HepG2 (cell line): ENCODE results near the gene RTP2. TPM values are rescaled to one million over a fixed set of nuclear protein-coding genes. Genes with fewer than 3 reads are reported as not detected.

Source experiments
- AFF4 ChIP-seq: sonication (generic); formaldehyde crosslinking; IDR thresholded peaks from 2 replicates; pipeline ENCODE4 v1.4.0; 2020; ENCODE audit warnings: missing genetic modification reagents
- CTCF ChIP-seq: sonication (generic); formaldehyde crosslinking; IDR thresholded peaks from 2 replicates; pipeline ENCODE4 v1.5.0; 2020; ENCODE audit warnings: mild to moderate bottlenecking, missing genetic modification reagents, moderate library complexity
- DNMT3B ChIP-seq: conservative IDR thresholded peaks from 2 replicates; pipeline ENCODE4 v1.6.1; 2016; ENCODE audit warnings: missing biosample characterization, control low read depth
- ELF3 ChIP-seq: IDR thresholded peaks from 2 replicates; pipeline ENCODE4 v1.6.1; 2016; ENCODE audit warnings: missing genetic modification reagents, missing compliant biosample characterization
- ELF4 ChIP-seq: sonication (generic); formaldehyde crosslinking; IDR thresholded peaks from 2 replicates; pipeline ENCODE4 v1.5.0; 2020; ENCODE audit warnings: missing genetic modification reagents, mild to moderate bottlenecking, moderate library complexity, borderline replicate concordance
- HDAC2 ChIP-seq: sonication (generic); formaldehyde crosslinking; IDR thresholded peaks from 2 replicates; pipeline ENCODE4 v1.4.0; 2020; ENCODE audit warnings: missing genetic modification reagents
- HNRNPLL ChIP-seq: fragments of 200-400 bp; formaldehyde crosslinking; IDR thresholded peaks from 2 replicates; pipeline ENCODE4 v1.6.1; 2017; ENCODE audit warnings: mild to moderate bottlenecking, low read depth, low read length; ENCODE audit not compliant: poor library complexity, severe bottlenecking
- IKZF4 ChIP-seq: sonication (generic); formaldehyde crosslinking; IDR thresholded peaks from 2 replicates; pipeline ENCODE4 v1.5.1; 2020; ENCODE audit warnings: borderline replicate concordance, mild to moderate bottlenecking, low read depth, missing genetic modification reagents; ENCODE audit errors: not compliant biosample characterization
- MEF2D ChIP-seq: sonication (generic); formaldehyde crosslinking; IDR thresholded peaks from 2 replicates; pipeline ENCODE4 v1.5.1; 2020; ENCODE audit warnings: mild to moderate bottlenecking, missing genetic modification reagents
- MIXL1 ChIP-seq: IDR thresholded peaks from 2 replicates; pipeline ENCODE4 v1.6.1; 2016
- NR0B2 ChIP-seq: sonication (generic); formaldehyde crosslinking; IDR thresholded peaks from 2 replicates; pipeline ENCODE4 v1.4.0; 2020; ENCODE audit warnings: mild to moderate bottlenecking, missing genetic modification reagents
- RBFOX2 ChIP-seq: fragments of 200-400 bp; formaldehyde crosslinking; IDR thresholded peaks from 2 replicates; pipeline ENCODE4 v1.6.1; 2017; ENCODE audit warnings: low read depth, mild to moderate bottlenecking, low read length
- TEAD2 ChIP-seq: sonication (generic); formaldehyde crosslinking; IDR thresholded peaks from 2 replicates; pipeline ENCODE4 v1.9.0; 2021; ENCODE audit warnings: missing genetic modification reagents
- TRIM22 ChIP-seq: fragments of 450-650 bp; IDR thresholded peaks from 2 replicates; pipeline ENCODE4 v1.6.1; 2017
- TRIM24 ChIP-seq: sonication (generic); formaldehyde crosslinking; IDR thresholded peaks from 2 replicates; pipeline ENCODE4 v1.8.0; 2022; ENCODE audit warnings: mild to moderate bottlenecking, missing genetic modification reagents
- XRCC5 ChIP-seq: fragments of 200-400 bp; formaldehyde crosslinking; optimal IDR thresholded peaks from 2 replicates; pipeline ENCODE3; 2017; ENCODE audit warnings: mild to moderate bottlenecking, low read length
- ZNF317 ChIP-seq: sonication (generic); formaldehyde crosslinking; IDR thresholded peaks from 2 replicates; pipeline ENCODE4 v1.5.0; 2020; ENCODE audit warnings: mild to moderate bottlenecking, missing genetic modification reagents
- ZNF362 ChIP-seq: sonication (generic); formaldehyde crosslinking; IDR thresholded peaks from 2 replicates; pipeline ENCODE4 v1.4.0; 2020; ENCODE audit warnings: missing genetic modification reagents, mild to moderate bottlenecking, borderline replicate concordance
- ZNF543 ChIP-seq: sonication (generic); formaldehyde crosslinking; IDR thresholded peaks from 2 replicates; pipeline ENCODE4 v1.4.0; 2020; ENCODE audit warnings: mild to moderate bottlenecking, missing genetic modification reagents
- ZNF589 ChIP-seq: sonication (generic); formaldehyde crosslinking; conservative IDR thresholded peaks from 2 replicates; pipeline ENCODE4 v1.8.0; 2022; ENCODE audit warnings: mild to moderate bottlenecking, moderate library complexity, missing genetic modification reagents
- ZNF678 ChIP-seq: sonication (generic); formaldehyde crosslinking; IDR thresholded peaks from 2 replicates; pipeline ENCODE4 v1.4.0; 2020; ENCODE audit warnings: mild to moderate bottlenecking, missing genetic modification reagents
- ZSCAN22 ChIP-seq: sonication (generic); formaldehyde crosslinking; IDR thresholded peaks from 2 replicates; pipeline ENCODE4 v1.4.0; 2020; ENCODE audit warnings: mild to moderate bottlenecking, missing genetic modification reagents
- polyA plus RNA-seq, 8 experiments: library from polyadenylated mRNA; depleted of rRNA in 3 of 8; stranded (reverse) in 7 of 8; unstranded in 1 of 8; fragments of >200 nt; fragmentation: Illumina TruSeq in 4 of 8; extraction: Trizol in 4 of 8; gene quantifications; 2 replicates each; pipeline versions ENCODE4 v1.2.1 to v1.2.3, GENCODE V29; 2011 to 2016; ENCODE audit warnings: low read depth in 4 of 8, missing spikeins in 1 of 8, mixed read lengths in 1 of 8; ENCODE audit not compliant: insufficient read depth in 1 of 8
- total RNA-seq, 5 experiments: library from RNA; depleted of rRNA; stranded (reverse); fragments of >200 nt; fragmentation: Illumina TruSeq; extraction: Trizol; gene quantifications; 2 replicates each; pipeline ENCODE4 v1.2.3, GENCODE V29; 2016; ENCODE audit warnings: low read depth in 1 of 5

Gene RTP2
- total and polyA plus RNA-seq, 2 of the 13 experiments (the other 11 are each of a cell fraction or from before 2014, with no cell fraction given): not detected

GRCh38 chr3:187714404-187714979 is 12.1 kb upstream of the RTP2 start (continued):
- peak; percentile 95 for TF ChIP-seq CTCF (CRISPR knock-in tag)
- no peak for TF ChIP-seq HDAC2
- no peak for TF ChIP-seq RBFOX2
- no peak for TF ChIP-seq IKZF4 (CRISPR knock-in tag)
- no peak for TF ChIP-seq TRIM22
- no peak for TF ChIP-seq ZSCAN22 (CRISPR knock-in tag)
- no peak for TF ChIP-seq DNMT3B (CRISPR knock-in tag)
- no peak for TF ChIP-seq TEAD2 (CRISPR knock-in tag)
- no peak for TF ChIP-seq ZNF543 (CRISPR knock-in tag)
- TF ChIP-seq ZNF589 (CRISPR knock-in tag): no peak
- peak; percentile 41; the same call in 1 of the 2 replicates for TF ChIP-seq MIXL1 (CRISPR knock-in tag)
- peak; percentile 21 for TF ChIP-seq XRCC5
- TF ChIP-seq HNRNPLL: no peak
- TF ChIP-seq ELF4 (CRISPR knock-in tag): no peak
- TF ChIP-seq ZNF362 (CRISPR knock-in tag): peak; percentile 34; the same call in 1 of the 2 replicates
- TF ChIP-seq AFF4: no peak
- TF ChIP-seq ELF3 (CRISPR knock-in tag): 0 out of 2 replicates have a peak, but pooled peaks have one; percentile 25
- no peak for TF ChIP-seq ZNF317
- no peak for TF ChIP-seq MEF2D (CRISPR knock-in tag)
- no peak for TF ChIP-seq NR0B2 (CRISPR knock-in tag)
- no peak for TF ChIP-seq TRIM24 (CRISPR knock-in tag)
- no peak for TF ChIP-seq ZNF678 (CRISPR knock-in tag)
